Activated T-helper 9 cell treated with anti-CD3 and anti-CD28 coated beads, Interleukin-2, amount 50 U/mL, for 16 hours (primary cell): ENCODE measurements around the gene KIF13A.
"Not testable (repeated sequence)": the region's sequence is repeated elsewhere in the genome, so short reads cannot be mapped to it uniquely, and the experiment has no call there.

ENCODE experiments used
- DNase-seq: peaks from one replicate; pipeline ENCODE4 v3.0.0-alpha.2; 2020; ENCODE audit warnings: low read depth

The KIF13A gene

DNA sequence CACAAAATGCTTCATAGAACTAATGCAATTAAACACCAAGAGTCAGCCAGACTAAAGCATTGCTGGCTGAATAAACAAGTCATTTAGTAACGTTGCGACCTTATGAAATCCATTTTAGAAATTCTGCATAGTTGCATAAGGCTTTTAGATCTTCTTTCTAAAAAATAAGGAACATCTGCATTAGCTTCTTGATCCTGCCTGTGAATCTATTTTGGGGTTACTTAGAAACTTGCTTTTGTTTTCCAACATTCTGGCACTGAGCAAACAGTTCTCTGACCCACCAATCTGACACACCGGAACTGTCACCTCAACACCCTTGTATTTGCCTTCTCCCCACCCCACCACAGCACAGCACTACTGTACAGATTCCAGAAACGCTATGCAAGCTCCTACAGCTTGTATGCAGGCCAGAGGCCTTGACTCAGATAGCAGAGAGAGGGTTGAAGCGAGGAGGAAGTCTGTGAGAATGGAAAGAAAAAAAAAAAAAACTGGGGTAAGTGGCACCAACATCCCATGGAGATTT lies 55.0 kb downstream of the KIF13A start:
- DNase-seq: no peak

DNA sequence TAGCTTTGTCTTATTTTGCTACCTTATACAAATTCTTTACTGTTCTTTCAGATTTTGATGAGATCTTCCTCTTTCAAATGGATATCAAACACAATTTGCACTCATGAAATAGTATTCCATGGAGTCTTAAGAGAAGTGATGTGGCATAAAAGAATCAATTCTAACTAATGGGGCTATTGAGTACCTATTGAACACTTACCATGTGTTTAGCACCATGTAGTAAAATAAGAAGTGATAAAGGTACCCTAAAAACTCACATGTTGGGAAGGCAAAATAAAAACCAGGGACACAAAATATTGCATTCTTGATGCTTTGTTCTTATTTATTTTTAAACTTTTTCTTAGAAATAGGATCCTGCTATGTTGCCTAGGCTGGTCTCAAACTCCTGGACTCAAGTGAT lies 56.2 kb downstream of the KIF13A start:
- no peak for DNase-seq

DNA sequence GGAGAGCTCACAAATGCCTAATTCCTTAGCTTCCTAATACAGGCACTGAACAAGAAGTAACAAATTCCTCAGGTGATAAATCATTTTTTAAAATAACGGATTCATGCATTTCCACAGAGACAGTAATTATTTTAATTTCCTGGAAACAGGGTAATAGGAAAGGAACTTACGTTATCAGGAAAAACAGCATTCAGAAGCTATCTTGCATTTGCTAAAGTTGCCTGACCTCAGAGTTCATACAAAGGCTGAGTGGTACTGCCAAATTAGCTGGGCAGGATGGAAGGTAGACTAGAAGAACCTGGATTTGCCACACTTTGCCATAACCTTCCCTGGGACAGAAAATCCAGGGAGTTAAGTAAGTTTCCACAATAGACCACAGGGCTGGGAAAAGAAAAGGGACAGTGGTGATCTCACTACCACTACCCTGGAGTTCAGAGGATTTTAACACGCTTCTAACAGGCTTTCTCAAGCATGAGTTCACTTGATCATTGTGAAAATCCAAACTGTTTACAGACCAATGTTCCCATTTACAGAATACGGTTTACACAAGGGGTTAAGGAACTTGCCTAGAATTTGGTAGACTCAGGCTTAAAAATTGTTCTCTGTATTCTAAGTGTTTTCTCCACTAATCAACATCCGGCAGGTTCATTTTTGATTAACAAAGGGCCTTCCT lies 57.0 kb downstream of the KIF13A start:
- no peak for DNase-seq

DNA sequence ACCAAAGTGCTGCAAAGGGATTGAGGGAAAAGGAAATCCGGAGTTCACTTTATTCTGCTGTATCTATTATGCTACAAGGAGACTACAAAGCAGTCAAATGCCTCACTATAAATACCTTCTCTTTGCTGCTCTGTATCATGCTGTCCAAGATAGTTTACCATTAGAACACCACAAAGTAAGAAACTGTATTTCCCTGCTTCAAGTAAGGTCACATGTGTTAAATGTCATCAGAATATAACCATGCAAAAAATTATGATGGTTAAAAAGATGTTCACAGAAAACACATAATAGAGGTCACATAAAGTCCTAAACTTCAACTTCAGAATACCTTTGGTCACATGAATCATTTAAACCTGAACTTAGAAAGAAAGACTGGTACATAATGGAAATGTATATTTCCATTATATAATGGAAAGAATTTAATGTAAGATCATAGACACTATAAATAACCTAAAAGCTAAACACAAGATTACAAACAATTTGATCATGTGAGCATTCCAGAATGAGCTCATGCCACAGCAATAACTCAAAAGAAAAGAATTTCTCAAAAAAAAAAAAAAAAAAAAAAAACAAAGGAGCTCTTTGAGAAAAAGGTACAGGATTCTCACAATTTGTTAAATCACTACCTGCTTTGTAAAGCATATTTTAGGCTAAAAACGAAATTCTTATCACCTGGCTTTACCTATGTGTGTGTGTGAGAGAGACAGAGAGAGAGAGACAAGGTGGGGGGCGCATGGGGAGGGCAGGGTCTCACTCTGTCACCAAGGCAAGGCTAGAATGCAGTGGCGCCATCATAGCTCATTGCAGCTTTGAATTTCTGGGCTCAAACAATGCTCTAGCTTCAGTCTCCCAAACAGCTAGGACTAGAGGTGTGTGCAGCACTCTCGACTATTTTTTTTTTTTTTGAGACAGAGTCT lies 58.7 kb downstream of the KIF13A start:
- no peak for DNase-seq

DNA sequence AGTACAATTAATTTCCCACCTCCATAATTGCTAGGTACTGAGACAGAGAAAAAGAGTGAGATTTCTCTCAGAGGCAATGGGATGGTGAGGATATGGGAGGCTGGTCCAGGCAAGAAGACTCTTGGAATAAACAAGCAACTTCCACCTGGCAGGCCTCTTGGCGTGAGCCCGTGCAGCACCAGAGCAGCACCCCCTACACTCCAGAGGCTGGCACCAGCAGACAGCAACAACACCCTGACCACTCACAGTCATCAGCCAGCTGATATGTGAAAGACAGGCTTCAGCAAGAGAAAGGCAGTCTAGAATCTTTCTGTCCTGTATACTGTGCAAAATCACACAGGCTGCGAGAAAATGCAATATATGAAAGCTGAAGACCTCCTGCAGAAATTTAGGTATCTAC lies 59.7 kb downstream of the KIF13A start:
- DNase-seq: no peak

DNA sequence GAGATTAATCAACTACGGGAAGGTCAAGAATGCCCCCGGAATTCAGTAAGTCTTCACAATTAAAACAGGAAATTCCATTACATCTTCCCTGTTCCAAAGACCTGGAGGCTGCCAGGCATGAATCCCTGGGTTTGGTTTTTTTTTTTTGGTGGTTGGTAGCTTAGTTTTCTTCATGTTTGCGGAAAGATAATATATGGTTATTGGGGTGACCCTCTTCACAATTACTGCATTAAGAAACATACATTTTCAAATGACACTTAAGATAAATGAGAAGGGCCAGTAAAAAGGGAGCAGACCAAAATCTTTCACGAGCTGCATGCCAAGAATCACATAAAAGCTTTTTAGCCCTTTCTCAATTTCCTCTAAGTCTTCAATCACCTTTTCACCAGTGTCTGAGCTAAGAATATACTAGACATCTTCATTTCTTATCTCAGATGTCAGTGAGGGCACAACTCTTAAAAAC lies 64.0 kb downstream of the KIF13A start:
- no peak for DNase-seq

DNA sequence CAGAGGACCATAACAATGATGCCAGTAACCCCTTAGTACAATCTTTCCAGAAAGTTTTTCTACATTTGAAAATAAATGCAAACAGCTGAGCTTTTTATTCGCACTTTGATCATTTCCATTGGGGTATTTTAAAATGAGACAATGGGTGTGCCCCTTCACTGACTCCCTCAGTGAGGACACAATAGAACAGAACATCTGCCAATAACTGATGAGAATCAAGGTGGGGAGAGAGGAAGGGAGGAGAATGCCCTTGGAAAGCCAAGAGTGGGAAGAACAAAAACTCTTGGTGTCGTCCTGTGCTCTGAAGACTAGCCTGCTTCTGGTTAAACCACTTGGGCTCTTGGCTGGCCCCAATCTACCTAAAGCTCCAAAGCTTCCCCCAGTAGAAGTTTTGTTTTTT lies 66.0 kb downstream of the KIF13A start:
- no peak for DNase-seq

DNA sequence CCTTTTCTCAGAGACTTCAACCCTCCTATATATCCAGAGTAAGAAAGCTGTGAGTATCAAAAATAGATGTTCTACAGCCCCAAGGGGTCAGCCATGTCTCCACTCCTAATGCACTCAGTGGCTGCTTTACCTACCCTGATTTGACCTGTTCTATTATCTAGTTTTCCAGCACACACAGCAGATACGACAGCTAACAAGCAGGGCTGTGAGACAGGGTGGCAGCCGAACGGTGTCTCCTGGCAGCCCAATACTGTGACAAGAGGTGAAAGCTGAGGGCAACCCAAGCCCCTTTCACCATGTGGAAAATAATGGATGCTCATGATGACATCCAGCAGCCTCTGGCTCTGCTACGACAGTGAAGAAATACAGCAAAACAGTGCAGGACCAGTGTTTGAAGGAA lies 67.9 kb downstream of the KIF13A start:
- DNase-seq: no peak

DNA sequence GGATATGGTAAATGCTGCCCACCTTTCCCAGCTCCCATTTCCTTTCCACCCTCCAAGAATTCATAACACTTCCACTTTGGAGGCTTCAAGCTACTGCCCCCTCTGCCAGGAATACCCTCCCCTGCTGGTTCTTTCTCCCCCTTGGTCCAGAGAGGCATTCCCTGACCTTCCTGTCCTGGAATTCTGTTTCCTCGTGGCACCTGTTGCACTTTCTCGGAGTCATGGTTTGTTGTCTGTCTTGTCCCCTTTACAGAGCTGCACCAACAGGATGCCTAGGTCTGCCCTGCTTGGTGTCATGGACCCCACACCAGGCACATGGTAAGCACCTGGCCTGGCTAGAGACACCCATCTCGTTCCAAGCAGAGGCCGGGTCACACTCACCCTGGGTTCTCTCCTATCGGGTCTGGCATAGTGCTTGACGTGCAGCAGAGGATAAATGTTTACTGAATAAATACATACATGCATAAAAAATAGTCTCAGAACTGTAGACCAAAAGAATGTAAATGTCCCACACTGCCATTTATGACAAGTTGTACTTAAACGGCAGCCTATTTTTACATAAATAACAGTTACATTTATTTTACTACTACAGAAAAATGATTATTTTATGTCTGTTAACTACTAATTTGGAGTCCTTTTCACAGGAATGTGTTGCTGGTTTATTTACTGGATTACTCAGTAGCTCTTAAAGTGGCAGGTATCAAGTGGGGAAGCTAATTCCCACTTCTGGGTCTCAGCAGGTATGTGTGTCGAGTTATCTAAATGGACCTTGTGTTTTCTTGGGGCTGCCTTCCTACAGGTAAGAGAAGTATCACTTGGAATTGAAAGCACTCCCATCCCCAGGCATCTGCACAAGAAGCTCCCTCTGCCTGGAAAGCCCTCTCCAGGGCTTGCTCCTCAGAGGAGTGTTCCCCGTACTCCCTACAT lies 69.3 kb downstream of the KIF13A start:
- no peak for DNase-seq

DNA sequence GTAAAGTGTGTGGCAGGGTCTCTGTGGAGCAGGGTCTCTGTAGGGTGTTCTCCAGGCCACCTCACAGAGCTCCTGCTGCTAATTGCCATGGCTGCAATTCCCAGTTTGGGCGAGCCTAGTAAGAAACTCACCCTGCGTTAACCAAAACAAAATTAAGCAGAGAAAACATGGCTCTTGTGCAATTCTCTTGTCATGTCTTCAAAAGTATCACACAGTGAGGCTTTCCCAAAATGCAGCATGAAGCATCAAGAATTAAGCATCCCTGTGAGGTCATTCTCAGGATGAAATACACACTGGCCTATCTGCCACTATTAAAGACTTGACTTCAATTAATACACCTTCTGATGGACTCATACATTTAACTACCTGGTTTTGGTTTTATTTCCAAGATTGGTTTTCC lies 72.8 kb downstream of the KIF13A start:
- no peak for DNase-seq

DNA sequence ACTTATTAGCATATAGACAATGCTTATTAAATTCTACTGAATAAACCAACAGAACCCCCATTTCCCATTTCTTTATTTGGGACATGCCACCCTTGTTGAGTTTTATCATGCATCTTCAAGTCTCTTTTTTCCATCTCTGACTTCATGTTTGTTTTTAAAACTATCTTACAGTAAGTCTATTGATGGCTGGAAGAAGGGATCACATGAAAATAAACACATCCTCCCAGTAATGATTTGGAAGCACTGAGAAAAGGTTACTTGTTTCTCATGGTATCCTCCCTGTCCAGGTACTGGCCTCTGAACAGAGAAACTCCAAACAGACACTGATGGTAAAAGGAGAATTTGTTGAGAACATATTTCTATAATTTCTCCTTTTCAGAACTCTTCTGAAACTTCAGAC lies 74.9 kb downstream of the KIF13A start:
- DNase-seq: no peak

DNA sequence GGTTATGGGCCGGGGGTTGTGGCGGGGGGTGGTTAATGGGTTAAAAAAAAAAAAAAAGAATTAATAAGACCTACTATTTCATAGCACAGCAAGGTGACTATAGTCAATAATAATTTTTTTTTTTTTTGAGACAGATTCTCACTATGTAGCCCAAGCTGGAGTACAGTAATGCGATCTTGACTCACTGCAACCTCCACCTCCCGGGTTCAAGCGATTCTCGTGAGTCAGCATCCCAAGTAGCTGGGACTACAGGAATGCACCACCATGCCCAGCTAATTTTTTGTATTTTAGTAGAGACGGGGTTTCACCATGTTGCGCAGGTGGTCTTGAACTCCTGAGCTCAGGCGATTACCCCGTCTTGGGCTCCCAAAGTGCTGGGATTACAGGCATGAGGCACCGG lies 75.8 kb downstream of the KIF13A start:
- DNase-seq: not testable (repeated sequence)

DNA sequence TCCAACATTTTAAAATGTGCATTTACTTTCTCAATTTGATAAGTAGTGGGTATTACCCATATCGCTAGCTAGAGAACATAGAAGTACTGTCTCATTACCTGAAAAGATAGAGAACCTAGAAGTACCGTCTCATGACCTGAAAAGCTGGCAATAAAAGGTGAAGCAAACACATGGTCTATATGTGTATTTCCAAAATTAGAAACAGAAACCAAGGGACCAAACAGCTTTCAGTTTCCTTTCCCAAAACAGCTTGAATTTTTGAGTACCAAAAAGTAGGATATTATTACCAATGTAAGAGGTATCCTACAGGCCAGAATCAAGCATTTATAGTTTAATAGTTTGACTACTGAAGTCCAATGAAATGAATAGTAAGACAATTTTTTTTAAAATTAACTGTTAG lies 77.2 kb downstream of the KIF13A start:
- DNase-seq: no peak

DNA sequence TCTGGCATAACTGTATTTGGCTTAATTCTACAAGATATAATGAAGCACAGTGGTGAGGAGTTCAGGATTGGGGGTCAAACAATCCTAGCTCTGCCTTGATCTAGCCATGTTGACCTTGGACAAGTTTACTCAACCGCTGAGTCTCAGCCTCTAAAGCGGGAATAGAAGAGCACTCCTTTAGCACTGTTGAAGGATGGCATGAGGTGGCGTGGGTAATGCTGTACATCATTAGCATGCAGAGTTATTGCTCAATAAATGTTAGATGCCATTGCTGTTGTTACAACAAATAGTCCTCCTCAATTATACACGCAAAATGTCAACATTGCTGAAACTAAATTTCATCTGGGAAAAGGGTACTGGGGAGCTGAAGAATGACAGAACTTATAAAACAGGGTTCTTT lies 78.6 kb downstream of the KIF13A start:
- no peak for DNase-seq

DNA sequence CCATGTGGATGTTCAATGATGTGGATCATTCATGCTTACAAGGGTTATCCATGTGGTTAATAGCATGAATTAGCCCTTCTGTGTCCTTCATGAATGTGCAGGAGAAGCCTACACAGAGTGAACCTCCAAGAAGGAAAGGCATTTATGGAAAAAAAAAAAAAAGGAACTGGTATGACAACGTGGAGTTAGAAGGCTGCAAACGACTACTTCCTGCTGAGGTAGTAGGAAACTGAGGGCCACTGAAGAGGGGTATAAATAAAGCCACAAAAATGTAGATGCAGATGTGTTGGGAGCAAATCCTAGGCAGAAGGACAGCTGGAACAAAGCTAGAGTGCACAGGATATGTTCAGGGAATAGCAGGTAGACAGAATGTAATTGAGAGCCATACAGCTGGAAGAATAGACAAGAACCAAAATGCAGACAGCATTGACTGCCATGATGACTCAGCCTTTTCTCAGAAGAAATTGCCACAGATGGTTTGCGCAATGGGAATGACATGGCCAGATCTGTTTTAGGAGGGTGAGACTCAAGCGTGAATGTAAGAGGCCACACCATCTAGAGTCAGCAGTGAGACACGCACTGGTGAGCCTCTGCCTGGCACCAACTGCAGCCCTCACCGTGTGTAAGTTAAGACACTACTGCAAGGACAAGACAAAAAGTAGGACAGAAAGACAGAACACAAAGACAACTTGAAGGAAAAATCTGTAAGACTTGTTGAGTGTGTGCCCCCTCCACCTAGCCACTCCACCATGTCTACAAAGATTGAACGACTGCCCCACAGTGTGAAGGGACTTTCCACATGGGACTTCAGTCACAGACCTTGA lies 79.8 kb downstream of the KIF13A start:
- no peak for DNase-seq

DNA sequence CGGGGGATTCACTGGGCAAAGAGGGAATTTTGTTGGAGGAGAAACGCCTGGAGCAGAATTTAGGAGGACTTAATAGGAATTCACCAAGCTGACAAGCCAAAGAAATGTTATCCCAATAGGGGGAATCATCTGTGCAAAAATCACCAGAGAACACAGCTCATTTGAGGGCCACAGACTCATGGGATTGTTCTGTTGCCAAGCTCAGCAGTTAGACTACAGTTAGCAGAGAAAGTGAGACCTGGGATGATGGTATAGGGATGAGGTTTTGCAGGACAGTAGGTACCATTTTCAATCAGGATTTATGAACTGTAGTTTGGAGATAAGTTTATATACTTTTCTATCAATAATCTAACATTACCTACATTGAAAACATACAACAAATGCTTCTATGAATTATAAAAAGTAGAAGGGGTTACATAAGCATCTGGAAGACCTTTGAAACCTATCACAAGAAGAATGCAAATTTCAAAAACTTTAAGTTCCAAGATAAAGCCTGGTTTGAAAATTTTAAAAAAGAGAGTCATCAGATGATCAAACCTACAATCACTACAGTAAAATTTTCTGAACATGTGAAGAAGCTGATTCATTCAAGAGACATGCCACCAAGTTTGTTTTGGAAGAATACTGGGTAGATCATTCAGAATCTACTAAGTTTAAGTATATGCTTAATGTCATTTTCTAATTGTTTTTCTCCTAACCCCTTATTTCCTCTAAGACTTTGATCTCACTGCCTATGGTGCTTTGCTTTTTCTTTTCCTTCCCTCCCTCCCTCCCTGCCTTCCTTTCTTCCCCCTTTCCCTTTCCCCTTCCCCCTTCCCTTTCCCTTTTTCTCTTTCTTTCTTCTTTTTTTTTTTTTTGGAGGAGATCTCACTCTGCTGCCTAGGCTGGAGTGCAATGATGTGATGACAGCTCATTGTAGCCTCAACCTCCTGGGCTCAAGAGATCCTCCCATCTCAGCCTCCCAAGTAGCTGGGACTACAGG lies 81.5 kb downstream of the KIF13A start:
- no peak for DNase-seq

DNA sequence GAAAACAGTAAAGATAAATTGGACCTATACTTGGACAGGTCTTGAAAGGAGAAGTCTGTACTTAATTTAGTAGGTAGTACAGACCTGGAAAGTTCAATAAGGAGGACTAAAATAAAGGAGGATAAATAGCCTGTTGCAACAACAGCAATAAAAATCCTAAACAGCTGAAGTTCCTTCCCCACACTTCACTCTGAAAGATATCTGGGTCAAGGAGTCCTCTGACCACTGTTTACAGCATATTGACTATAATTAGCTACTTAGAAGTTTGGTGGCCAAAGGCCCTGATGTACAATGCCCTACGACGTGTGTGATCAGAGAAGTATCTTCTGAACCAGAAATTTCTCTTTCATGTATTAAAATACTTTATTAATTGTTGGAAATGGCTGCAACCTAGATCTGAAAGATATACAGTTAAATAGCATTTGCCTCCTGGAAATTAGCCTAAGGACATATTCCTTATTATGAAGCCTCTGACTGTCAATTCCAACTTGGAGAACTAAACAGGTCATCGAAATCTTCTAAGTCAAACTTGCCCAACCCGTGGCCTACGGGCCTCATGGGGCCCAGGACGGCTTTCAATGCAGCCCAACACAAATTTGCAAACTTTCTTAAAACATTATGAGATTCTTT lies 82.8 kb downstream of the KIF13A start:
- no peak for DNase-seq

DNA sequence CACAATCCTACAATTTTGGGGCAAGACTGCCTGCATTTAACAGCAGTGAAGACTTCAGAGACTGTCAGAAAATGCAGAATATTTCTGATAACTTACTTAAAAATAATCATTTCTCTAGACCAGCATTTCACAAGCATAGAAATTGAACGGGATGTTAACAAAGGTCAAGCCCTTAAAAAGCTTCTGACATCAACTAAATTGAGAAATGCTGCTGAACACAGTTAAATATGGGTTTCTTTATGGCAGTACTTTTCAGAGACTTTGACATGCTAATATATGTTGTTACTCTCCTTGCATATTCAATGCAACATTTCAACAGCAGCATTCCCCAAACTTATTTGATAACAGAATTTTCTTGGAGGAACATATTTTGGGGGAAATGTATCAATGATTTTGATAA lies 84.5 kb downstream of the KIF13A start:
- DNase-seq: no peak

DNA sequence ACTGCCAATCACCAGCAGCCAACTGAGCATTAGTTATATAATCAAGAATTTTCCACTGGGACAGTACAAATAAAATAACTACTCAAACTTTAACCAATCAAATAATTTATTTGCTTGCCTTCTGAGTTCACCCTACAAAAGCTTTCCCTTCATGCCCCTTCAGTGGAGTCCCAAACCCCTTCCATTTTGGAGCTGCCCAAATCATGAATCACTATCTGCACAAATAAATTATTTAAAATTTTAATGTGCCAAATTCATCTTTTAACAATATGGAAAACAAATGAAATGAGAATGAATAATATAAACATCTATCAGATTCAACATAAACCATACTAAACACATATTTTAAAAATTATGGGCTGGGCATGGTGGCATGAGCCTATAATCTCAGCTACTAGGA lies 85.9 kb downstream of the KIF13A start:
- DNase-seq: no peak

DNA sequence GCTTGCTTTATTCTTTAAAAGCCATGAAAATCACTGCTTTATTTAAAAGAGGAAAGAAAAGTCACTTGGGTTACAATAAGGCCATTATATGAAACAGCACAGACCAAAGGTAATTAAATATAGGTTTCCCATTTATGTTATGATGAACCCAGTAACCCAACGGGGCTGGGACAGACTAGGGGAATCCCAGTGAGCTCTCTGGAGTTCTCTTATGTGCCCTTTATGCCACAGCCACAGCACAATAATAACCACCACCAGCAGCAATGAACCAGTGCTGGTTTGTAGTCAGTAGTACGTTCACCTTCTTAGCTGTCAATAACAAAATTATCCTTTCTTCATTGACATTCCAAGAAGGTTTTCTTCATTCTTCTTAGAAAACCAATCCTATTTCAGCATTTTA lies 87.4 kb downstream of the KIF13A start:
- DNase-seq: no peak
